ENCODE measurements around the gene DENND5A. TPM values are rescaled to one million over a fixed set of nuclear protein-coding genes. Genes with fewer than 3 reads are reported as not detected.

The DENND5A gene
- total and polyA plus RNA-seq, 2 of the 8 experiments (the other 6 are each of a cell fraction or from before 2014, with no cell fraction given) = 65.7 to 139 TPM

- Histone ChIP-seq H3K79me2 (ENCODE audit: control insufficient read depth in 1 of 2, insufficient read depth in 2 of 2, low read length in 2 of 2) (no peaks in the 10 kb centered on the region), H4K5ac (ENCODE audit: insufficient read length, low read depth, low read length) (no peak overlapping the region), H2BK15ac (ENCODE audit: low read length) (no peak overlapping the region), H2AK5ac (ENCODE audit: low read depth, low read length) (no peak overlapping the region), H3K14ac (ENCODE audit: insufficient read length) (no peak overlapping the region), H3K4me3 (ENCODE audit: extremely low read depth in 1 of 4, insufficient read depth in 2 of 4, low read depth in 3 of 4, low read length in 4 of 4) (no peak overlapping the region), H2AFZ (ENCODE audit: low read length) (no peak overlapping the region), H4K91ac (replicated peaks; ENCODE audit: insufficient read length, low read length) (no peak overlapping the region), H3K4me1 (replicated peaks in 1 of 4; ENCODE audit: control insufficient read depth in 3 of 4, insufficient read depth in 4 of 4, low read length in 3 of 4) (no peaks in the 10 kb centered on the region), H3K9me3 (ENCODE audit: insufficient read depth in 2 of 2, low read depth in 1 of 2, low read length in 1 of 2) (no peaks in the 10 kb centered on the region), H3K4me2 (ENCODE audit: insufficient read depth in 1 of 2, low read depth in 2 of 2, low read length in 2 of 2) (no peak overlapping the region), H3K27me3 (replicated peaks in 1 of 4; ENCODE audit: control insufficient read depth in 3 of 4, extremely low read depth in 1 of 4, insufficient read depth in 3 of 4, low read length in 3 of 4) (no peaks in the 10 kb centered on the region), H3K36me3 (ENCODE audit: control insufficient read depth in 2 of 4, insufficient read depth in 4 of 4, low read length in 3 of 4) (peaks cover 9 to 33% (median 16%) of the 10 kb centered on the region in 4 experiments), H4K20me1 (replicated peaks in 1 of 2; ENCODE audit: control insufficient read depth in 1 of 2, insufficient read depth in 2 of 2, low read length in 2 of 2) (no peaks in the 10 kb centered on the region), H3K23me2 (ENCODE audit: low read depth, low read length) (no peaks in the 10 kb centered on the region), H2BK120ac (replicated peaks; ENCODE audit: low read depth, low read length) (no peak overlapping the region), H2BK20ac (ENCODE audit: low read length) (no peak overlapping the region), H2BK12ac (ENCODE audit: low read depth, low read length) (no peak overlapping the region), H3K4ac (replicated peaks; ENCODE audit: insufficient read length, low read depth, low read length) (no peak overlapping the region), H3K27ac (ENCODE audit: low read depth, low read length) (no peak overlapping the region), H3K79me1 (ENCODE audit: low read depth, low read length) (no peaks in the 10 kb centered on the region), H3K56ac (replicated peaks; ENCODE audit: insufficient read length, low read depth, low read length) (no peak overlapping the region), H3K18ac (ENCODE audit: extremely low read depth, low read length) (no peak overlapping the region), H3K23ac (ENCODE audit: insufficient read length) (no peak overlapping the region), H4K8ac (ENCODE audit: extremely low read depth, insufficient read depth, low read length) (no peak overlapping the region), H3K9ac (replicated peaks in 1 of 4; ENCODE audit: extremely low read depth in 1 of 4, low read depth in 3 of 4, low read length in 3 of 4) (no peak overlapping the region), H2BK5ac (ENCODE audit: low read depth, low read length) (no peak overlapping the region)
- WGBS, 2 experiments (ENCODE audit: extremely low coverage in 1 of 2, insufficient coverage in 1 of 2, insufficient read length in 1 of 2, insufficient replicate concordance in 2 of 2, low coverage in 1 of 2, low lambda C conversion rate in 2 of 2, missing lambda C conversion rate in 1 of 2) = 79% methylated on average over 2 of the region's 2 CpGs; no CpG with 5 or more reads in 1 of the 2 experiments
- ChIA-PET POLR2A (ENCODE audit: partially characterized antibody) (interaction anchor here (1.0 kb wide), 1 partner anchor 62 kb away, joined by 3 read pairs; no protein-coding TSS in a partner anchor), CTCF (ENCODE audit: partially characterized antibody) (interaction anchor here (1.5 kb wide), 1 partner anchor 138 kb away, joined by 5 read pairs; no protein-coding TSS in a partner anchor)
- FAIRE-seq (no peak), DNase-seq (ENCODE audit: low read depth in 1 of 2, low spot score in 2 of 2) (no peak)
- TF ChIP-seq POU5F1 (IDR thresholded peaks at IDR 0.05; ENCODE audit: low read depth, low read length) (no peak), USF2 (IDR thresholded peaks at IDR 0.05; ENCODE audit: low read length) (no peak), ZNF274 (IDR thresholded peaks at IDR 0.05; ENCODE audit: borderline replicate concordance, extremely low read depth, low read length) (no peak), GTF2F1 (IDR thresholded peaks at IDR 0.05; ENCODE audit: borderline replicate concordance, low read depth, low read length) (no peak), JUND (IDR thresholded peaks at IDR 0.05; ENCODE audit: low read length) (no peak), TAF1 (IDR thresholded peaks at IDR 0.05; ENCODE audit: low read depth, low read length) (no peak), JUN (IDR thresholded peaks at IDR 0.05; ENCODE audit: low read depth, low read length) (no peak), POLR2AphosphoS5 (IDR thresholded peaks at IDR 0.05; ENCODE audit: low read depth, low read length) (no peak), CBX5 (IDR thresholded peaks at IDR 0.05; ENCODE audit: low read depth, low read length) (no peak), FOSL1 (IDR thresholded peaks at IDR 0.05; ENCODE audit: insufficient read depth, low read depth, low read length) (no peak), ATF2 (IDR thresholded peaks at IDR 0.05; ENCODE audit: low read length) (no peak)
Measured at GRCh38 chr11:9153651-9154050, 111.5 kb downstream of the DENND5A start.

All from H1 (cell line).